Osteoblast (primary cell): Measurements from ENCODE around the gene PHAF1. TPM values are rescaled to one million over a fixed set of nuclear protein-coding genes. Genes with fewer than 3 reads are reported as not detected.

Experiments used
- DNase-seq: peaks from one replicate; pipeline ENCODE4 v3.0.0; 2011; ENCODE audit warnings: low spot score, mixed read lengths; ENCODE audit not compliant: insufficient read length; ENCODE audit errors: missing footprints
- H2AFZ ChIP-seq: 2 replicates; pipeline ENCODE4 v1.6.0; 2011; ENCODE audit warnings: mild to moderate bottlenecking, low read length
- H3K27ac ChIP-seq: 2 replicates; pipeline ENCODE4 v1.5.1; 2011; ENCODE audit warnings: mild to moderate bottlenecking, low read depth, low read length, moderate library complexity
- H3K27me3 ChIP-seq: 2 replicates; pipeline ENCODE4 v1.6.0; 2012; ENCODE audit warnings: mild to moderate bottlenecking, control low read depth, inconsistent platforms, low read length, moderate library complexity; ENCODE audit not compliant: insufficient read depth
- H3K36me3 ChIP-seq: 2 replicates; pipeline ENCODE4 v1.5.1; 2011; ENCODE audit warnings: mild to moderate bottlenecking, low read length, control low read depth, moderate library complexity; ENCODE audit not compliant: insufficient read depth
- H3K4me1 ChIP-seq: 2 replicates; pipeline ENCODE4 v1.5.1; 2011; ENCODE audit warnings: mild to moderate bottlenecking, low read length, control low read depth, moderate library complexity; ENCODE audit not compliant: insufficient read depth
- H3K4me2 ChIP-seq: 2 replicates; pipeline ENCODE4 v1.6.0; 2011; ENCODE audit warnings: mild to moderate bottlenecking, low read length; ENCODE audit not compliant: insufficient read depth
- H3K4me3 ChIP-seq: fragments of 200-600 bp; sonication (generic); 3 replicates; pipeline ENCODE4 v1.5.1; 2012; ENCODE audit warnings: mild to moderate bottlenecking, low read length, inconsistent platforms; ENCODE audit not compliant: insufficient read depth
- H3K79me2 ChIP-seq: 2 replicates; pipeline ENCODE4 v1.6.0; 2012; ENCODE audit warnings: mild to moderate bottlenecking, low read length, control low read depth, inconsistent platforms; ENCODE audit not compliant: insufficient read depth
- H3K9me3 ChIP-seq: 2 replicates; pipeline ENCODE4 v1.5.1; 2011; ENCODE audit warnings: low read depth, low read length, control low read depth
- H4K20me1 ChIP-seq: 2 replicates; pipeline ENCODE4 v1.6.0; 2012; ENCODE audit warnings: mild to moderate bottlenecking, low read length, control low read depth; ENCODE audit not compliant: insufficient read depth
- CTCF ChIP-seq: IDR thresholded peaks from 2 replicates; pipeline ENCODE4 v1.5.1; 2011; ENCODE audit warnings: mild to moderate bottlenecking, low read depth, low read length, moderate library complexity; ENCODE audit errors: extremely low read depth
- total RNA-seq: library from RNA; depleted of rRNA; stranded (reverse); fragments of >200 nt; gene quantifications from 2 replicates; pipeline ENCODE4 v1.2.3, GENCODE V29; 2012

The PHAF1 gene
- total RNA-seq, 1 donor, result 13.8 TPM

- Histone ChIP-seq H2AFZ (peak within 1 kb of the TSS; percentile 90), H3K4me3 (peak within 1 kb of the TSS; percentile 96), H3K27me3 (no peaks in the 10 kb centered on the region), H3K9me3 (no peaks in the 10 kb centered on the region), H3K4me1 (peaks cover 44% of the 10 kb centered on the region), H3K79me2 (peaks cover 11% of the 10 kb centered on the region), H4K20me1 (peaks cover 28% of the 10 kb centered on the region), H3K27ac (peak within 1 kb of the TSS; percentile 93), H3K36me3 (no peaks in the 10 kb centered on the region), H3K4me2 (peak within 1 kb of the TSS; percentile 98)
- peak; percentile 100 for DNase-seq
- TF ChIP-seq CTCF, result no peak
Observed at GRCh38 chr16:67183627-67184452, 74.1 kb downstream of the PHAF1 start, which contains the start of gene MATCAP1. Gene MATCAP1, minus strand, starts transcription at chr16:67183963. Its CDS starts 3,353 bp downstream, at chr16:67180610.

GRCh38 chr16:67184453-67184994 lies 74.8 kb downstream of the PHAF1 start:
- peaks cover 11% of the 10 kb centered on the region for H3K79me2 ChIP-seq
- H3K36me3 ChIP-seq, result no peaks in the 10 kb centered on the region
- H3K4me1 ChIP-seq, result peaks cover 44% of the 10 kb centered on the region
- no peak for DNase-seq
- peak overlapping the region; percentile 98 for H3K4me2 ChIP-seq
- no peaks in the 10 kb centered on the region for H3K9me3 ChIP-seq
- peaks cover 22% of the 10 kb centered on the region for H4K20me1 ChIP-seq
- no peaks in the 10 kb centered on the region for H3K27me3 ChIP-seq
- peak overlapping the region; percentile 96 for H3K4me3 ChIP-seq
- no peak for TF ChIP-seq CTCF
- H2AFZ ChIP-seq, result peak overlapping the region; percentile 90
- H3K27ac ChIP-seq, result no peak overlapping the region

GRCh38 chr16:67184995-67185650 lies 75.4 kb downstream of the PHAF1 start:
- peak; percentile 91 for TF ChIP-seq CTCF
- peaks cover 11% of the 10 kb centered on the region for H3K79me2 ChIP-seq
- H4K20me1 ChIP-seq, result peaks cover 16% of the 10 kb centered on the region
- peaks cover 44% of the 10 kb centered on the region for H3K4me1 ChIP-seq
- H3K27ac ChIP-seq, result no peak overlapping the region
- DNase-seq, result peak; percentile 98
- no peaks in the 10 kb centered on the region for H3K36me3 ChIP-seq
- H2AFZ ChIP-seq, result no peak overlapping the region
- H3K4me2 ChIP-seq, result peak overlapping the region; percentile 98
- H3K4me3 ChIP-seq, result peak overlapping the region; percentile 1
- no peaks in the 10 kb centered on the region for H3K9me3 ChIP-seq
- H3K27me3 ChIP-seq, result no peaks in the 10 kb centered on the region
